ENCODE data around the gene CREM.

DNA sequence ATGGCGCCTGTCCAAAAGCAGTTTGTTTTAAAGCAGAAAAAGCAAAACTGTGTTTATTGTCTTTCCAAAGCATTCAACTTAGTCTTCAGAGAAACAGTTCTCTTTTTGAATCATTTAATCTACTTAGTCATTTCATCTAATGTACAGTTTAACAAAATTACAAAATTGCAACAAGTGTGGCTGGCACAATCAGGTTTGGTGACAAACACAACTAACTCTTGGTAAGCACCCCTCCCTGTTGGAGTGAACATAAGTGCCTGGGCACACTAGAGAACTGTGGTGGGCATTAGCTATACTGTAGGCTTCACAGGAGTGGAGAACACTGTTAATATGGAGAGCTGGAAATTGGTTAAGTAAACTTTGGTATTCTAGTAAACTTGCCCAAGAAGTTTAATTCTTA lies 6.9 kb downstream of the CREM start:
- TF ChIP-seq, protein P1, sequence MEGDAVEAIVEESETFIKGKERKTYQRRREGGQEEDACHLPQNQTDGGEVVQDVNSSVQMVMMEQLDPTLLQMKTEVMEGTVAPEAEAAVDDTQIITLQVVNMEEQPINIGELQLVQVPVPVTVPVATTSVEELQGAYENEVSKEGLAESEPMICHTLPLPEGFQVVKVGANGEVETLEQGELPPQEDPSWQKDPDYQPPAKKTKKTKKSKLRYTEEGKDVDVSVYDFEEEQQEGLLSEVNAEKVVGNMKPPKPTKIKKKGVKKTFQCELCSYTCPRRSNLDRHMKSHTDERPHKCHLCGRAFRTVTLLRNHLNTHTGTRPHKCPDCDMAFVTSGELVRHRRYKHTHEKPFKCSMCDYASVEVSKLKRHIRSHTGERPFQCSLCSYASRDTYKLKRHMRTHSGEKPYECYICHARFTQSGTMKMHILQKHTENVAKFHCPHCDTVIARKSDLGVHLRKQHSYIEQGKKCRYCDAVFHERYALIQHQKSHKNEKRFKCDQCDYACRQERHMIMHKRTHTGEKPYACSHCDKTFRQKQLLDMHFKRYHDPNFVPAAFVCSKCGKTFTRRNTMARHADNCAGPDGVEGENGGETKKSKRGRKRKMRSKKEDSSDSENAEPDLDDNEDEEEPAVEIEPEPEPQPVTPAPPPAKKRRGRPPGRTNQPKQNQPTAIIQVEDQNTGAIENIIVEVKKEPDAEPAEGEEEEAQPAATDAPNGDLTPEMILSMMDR (conservative IDR thresholded peaks at IDR 0.05; ENCODE audit: low read length): no peak
- no peak for TF ChIP-seq EZH2phosphoT487 (IDR thresholded peaks at IDR 0.05; ENCODE audit: borderline replicate concordance, low read depth, low read length)
